Inflammatory macrophage (primary cell): ENCODE data around the gene TOMM6.
"Not testable (repeated sequence)": the region's sequence is repeated elsewhere in the genome, so short reads cannot be mapped to it uniquely, and the experiment has no call there.

Source experiments
- DNase-seq, 2 donors: peaks; one replicate each; pipeline ENCODE4 v3.0.0-alpha.2; 2020 to 2022

TOMM6 gene

DNA sequence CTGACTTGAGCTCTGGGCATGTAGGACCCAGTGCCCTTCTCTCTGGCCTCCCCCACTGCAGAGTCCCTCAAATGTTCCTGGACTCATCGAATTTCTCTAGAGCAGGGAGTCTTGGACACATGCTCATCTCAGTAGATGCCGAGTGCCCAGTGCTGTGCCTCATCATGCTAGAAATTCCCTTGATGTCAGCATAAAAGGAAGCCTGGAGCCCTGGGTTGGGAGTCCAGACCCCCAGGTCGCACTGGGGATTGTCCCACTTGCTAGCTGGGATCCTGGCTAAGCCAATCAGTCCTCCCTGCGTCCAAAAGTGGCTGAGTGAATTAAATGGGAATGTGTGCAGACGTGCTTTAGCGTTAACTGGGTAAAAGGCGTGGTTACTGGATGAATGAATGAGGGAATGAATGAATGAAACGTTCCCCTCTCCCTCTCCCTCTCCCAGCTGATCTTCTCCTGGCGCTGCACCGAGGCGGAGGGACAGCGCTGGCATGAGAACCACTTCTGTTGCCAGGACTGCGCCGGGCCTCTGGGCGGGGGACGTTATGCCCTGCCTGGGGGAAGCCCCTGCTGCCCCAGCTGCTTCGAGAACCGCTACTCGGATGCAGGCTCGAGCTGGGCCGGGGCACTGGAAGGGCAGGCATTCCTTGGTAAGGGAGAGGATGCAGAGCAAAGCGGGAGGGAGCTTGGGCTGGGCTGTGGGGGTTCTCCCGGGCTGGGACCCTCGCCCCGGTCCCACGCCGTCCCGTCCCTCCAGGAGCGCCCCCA lies 1.6 kb upstream of the TOMM6 start:
- DNase-seq: no peak

DNA sequence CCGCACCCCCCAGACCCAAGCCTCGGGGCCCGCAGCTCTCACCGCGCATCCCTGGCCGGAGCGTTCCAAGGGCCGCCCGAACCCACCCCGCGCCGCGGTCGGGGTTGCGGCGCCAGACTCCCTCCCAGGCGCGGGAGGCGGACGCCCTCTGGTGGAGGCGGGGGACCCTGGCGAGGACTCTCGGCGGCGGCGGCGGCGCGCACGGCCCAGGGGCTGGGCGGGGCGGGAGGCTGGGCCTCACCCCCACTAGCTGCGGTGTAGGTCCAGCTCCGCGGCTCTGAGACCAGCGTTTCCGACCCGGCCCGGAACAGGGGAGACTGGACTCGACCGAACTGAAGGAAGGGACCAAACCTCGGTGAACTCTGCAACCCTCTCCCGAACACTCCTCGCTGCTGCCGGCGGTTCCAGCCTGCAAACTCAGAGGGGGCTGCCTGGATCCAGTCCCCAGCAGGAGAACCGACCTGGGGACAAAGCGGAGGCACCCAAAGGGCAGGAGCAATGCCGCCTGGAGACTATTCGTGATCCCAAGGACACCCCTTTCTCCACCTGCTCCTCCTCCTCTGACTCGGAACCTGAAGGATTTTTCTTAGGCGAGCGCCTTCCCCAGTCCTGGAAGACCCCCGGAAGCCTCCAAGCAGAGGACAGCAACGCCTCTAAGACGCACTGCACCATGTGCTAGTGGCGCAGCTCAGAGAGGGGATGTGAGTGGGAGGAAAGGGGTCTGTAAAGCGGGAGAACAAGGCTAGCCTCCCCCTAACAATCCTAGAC lies 859 bp upstream of the TOMM6 start:
- peak; percentile 78 to 87 for DNase-seq

GRCh38 chr6:41789390-41789724 lies 1.9 kb downstream of the TOMM6 start:
- no peak for DNase-seq

DNA sequence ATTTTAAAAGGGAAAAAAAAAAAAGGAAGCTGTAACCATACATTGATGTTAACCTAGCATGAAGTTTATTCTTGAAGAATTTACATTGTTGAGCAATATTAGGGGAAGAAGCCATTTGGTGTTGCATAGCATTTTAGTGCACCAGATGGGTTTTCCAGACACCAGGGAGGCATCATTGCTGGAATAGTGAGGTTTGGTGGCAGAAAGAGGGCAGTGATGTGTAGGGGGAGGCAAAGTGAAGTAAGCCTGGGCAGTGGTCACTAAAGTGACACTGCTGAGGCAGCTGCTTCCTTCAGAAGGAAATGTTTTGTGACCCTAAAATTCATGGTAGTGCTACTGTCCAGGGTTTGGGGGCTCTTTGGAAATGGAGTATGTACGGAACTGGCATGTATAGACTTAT lies 2.6 kb downstream of the TOMM6 start:
- peak; percentile 20 to 51 for DNase-seq

GRCh38 chr6:41791305-41791704 lies 3.8 kb downstream of the TOMM6 start:
- no peak for DNase-seq

DNA sequence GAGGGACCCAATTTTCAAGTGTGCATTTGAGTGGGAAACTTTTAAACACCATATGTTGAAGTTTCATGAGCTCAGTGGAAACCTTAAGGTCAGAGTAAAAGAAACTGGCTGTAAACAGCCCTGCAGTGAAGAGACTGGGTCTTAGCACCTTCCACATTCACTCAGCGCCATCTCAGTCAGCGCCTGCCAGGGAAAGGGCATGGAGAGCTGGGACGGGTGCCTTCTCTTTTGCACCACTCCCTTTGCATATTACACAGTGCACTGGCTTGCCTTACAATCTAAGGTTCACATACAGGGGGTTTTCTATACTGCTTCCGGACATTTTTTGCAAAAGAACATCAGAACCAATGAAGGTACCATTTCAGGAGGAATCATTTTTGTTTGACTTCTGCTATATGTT lies 4.5 kb downstream of the TOMM6 start:
- DNase-seq: no peak

GRCh38 chr6:41796474-41796873 lies 9.0 kb downstream of the TOMM6 start:
- no peak for DNase-seq

GRCh38 chr6:41798901-41799558 lies 11.5 kb downstream of the TOMM6 start:
- DNase-seq: no peak

GRCh38 chr6:41799559-41799911 lies 12.0 kb downstream of the TOMM6 start:
- DNase-seq: no peak

- peak; percentile 17 to 25 for DNase-seq
These were observed 13.9 kb downstream of the TOMM6 start for GRCh38 chr6:41801380-41801779.

DNA sequence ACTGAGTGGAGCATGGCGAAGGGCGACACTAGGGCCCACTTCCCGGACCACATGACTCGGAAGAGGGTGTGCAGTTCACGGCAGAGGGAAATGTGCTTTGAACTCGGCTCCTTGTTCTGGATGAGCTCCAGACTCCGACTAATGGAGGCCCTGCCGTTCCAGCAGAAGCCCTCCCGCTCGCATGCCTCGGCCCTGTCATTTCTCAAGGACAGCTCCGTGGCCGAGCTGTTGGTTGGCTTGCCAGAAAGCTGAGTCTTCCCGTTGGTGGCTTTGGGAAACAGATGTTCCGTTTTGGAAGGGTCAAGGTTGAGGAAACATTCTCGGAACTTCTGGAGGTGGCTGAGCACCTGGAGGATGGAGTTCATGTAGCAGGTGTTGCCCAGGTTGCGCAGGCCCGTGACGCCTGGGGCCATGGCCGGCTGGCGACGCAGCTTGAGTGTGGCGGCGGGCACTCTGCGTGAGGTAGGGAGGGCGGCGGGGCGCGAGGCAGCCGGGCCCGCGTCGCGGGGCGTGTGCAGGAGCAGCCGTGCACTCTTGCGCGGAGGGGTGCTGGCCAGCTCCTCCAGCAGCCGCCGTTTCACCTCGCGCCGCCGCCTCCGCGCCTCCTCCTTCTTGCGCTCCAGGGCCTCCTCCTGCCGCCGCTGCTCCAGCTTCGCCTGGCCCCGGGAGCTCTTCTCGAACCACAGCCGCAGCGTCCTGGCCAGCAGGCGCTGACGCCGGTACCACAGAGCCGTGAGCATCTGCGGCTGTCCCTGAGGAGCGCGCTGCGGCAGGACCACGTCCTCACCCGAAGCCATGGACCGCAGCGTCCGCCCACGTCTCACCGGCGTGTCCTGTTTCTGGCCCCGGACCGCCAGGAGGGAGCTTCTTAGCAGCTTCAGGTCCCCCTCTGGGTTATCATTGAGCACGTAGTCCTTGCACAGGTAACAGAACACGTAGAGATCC lies 18.6 kb downstream of the TOMM6 start:
- DNase-seq: no peak

- no peak for DNase-seq
These were observed 23.6 kb downstream of the TOMM6 start for GRCh38 chr6:41811095-41811494.

GRCh38 chr6:41811946-41812345 lies 24.5 kb downstream of the TOMM6 start:
- DNase-seq: not testable (repeated sequence)

DNA sequence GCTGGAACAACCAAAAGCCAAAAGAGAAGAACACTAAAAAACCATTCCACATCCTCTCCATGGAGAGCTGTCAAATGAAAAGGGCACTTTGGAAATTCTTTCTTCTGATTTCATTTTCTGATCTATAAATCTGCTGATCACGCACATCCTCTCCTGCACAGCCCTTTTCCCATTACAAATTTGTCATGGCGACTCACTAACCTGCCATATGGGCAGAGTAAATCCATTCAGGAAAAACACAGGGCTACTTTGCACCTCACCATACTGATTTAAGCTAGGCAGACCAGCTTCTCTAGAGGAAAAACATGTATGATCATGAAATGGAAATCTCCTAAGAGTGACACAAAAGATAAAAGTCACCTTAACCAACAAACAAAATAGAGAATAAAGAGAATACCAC lies 26.0 kb downstream of the TOMM6 start:
- DNase-seq: no peak

DNA sequence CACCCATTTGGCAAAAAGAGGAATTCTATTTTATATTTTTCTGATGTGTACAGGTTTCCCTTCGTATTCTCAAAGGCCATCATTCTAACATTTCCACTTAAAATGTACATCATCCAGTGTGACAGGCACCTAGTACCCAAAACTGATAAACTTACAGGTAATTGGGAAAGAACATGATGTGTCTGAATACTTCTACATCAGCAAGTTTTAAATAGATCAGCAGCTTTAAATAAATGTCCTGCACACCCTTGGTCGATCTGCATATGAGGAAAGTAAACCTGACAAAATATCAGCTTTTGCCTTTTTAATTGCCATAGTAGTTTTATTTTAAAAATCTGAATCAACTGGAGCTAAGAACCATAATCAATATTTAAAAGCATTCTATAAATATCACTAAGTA lies 26.5 kb downstream of the TOMM6 start:
- DNase-seq: no peak

DNA sequence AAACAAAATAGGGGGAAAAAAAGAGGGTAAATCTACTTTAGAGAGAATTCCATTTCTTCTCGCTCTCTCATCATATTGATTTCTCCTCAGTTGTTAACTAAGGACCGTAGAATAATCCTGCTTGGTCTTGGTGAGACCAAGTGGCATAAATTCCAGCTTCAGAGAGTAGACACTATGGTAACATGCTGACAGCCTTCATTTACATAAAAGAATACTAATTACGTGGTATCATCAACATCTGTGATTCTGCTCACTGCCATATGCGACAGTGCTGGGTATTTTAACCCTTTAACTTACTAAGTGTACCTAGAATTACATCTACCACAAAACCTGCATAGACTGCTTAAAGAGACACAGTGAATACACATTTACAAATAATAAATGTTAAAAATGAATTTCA lies 27.1 kb downstream of the TOMM6 start:
- DNase-seq: no peak

DNA sequence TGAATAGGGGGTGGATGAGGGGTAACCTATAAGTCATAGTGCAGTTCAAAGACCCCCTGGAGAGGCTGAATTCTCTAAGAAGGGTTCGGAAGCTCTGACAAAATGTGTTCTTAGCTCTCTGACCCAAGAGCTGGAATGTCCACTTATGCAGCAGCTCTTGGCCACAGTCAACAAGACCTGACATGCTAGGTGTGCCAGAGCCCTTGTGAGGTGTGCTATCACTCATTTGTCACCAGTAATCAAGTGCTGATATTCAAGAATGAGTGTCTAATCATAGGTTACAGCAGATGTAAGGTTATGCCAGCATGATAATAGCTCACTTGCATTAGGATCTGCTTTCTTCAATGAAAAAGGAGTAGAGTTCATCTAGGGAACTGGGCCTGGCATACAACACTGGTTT lies 28.1 kb downstream of the TOMM6 start:
- no peak for DNase-seq

DNA sequence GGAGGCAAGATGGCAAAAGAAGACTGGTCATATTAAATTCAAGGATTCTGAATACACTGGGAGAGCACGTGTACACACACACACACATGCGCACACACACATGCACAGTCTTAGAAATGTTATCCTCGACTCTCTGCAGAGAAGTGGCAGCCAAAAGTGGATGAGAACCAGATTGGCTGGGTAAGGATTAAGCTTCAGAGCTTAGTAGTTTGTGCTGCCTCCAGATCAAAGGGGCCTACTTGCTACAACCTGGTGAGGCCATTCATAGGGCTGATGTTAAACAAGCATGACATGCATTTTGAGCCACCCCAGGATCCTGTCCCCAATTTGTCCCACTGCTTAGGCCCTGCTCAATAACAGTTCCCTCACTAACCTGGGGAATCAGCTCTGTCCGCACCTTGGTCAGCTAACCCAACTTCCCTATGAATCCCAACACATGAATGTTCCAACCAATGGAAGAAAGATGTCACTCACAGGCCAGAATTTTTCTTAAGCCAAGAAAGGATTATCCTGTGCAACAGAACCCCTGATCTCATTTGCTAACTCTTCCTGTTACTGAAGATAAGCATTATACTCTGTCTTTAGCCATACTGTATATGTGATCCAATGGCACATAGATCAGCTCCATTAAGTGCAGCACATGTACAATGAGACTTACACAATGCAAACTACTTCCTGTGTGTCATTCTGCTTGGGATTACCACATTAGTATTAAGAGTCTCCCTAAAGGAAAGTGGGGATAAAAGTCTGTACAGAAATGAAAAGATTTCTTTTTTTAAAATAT lies 31.0 kb downstream of the TOMM6 start:
- DNase-seq: peak; percentile 50 to 78

- peak; percentile 75 to 77 for DNase-seq
These were observed 33.8 kb downstream of the TOMM6 start for GRCh38 chr6:41821266-41821665.

DNA sequence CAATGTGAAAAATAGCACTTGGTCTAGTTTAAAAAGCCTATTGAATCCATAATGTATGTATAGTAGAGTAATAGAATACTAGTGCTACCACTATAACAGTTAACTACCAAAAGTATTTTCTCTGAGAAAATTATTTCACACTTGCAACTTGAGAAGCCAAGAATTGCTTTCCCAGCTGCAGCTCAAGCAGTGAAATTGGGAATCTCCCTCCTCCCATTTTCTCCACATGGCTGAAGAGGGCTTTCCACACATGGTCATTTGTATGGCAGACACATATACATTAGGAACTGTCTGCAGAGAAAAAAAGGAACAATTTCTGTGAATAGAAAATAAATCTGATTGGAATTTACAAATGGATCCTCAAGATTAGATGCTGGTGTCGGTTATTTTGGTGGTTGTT lies 34.5 kb downstream of the TOMM6 start:
- no peak for DNase-seq

GRCh38 chr6:41823178-41823577 lies 35.7 kb downstream of the TOMM6 start:
- DNase-seq: no peak
